SK-N-MC (cell line): ENCODE results near the gene TVP23C.

ENCODE experiments used
- EZH2 ChIP-seq: fragments of 200-600 bp; sonication (generic); IDR thresholded peaks from one replicate; pipeline ENCODE4 v1.6.1; 2017; ENCODE audit warnings: antibody characterized with exemption
- FOXP2 ChIP-seq: optimal IDR thresholded peaks from 2 replicates; pipeline ENCODE3; 2011; ENCODE audit warnings: mild to moderate bottlenecking, moderate library complexity; ENCODE audit not compliant: insufficient read depth; ENCODE audit errors: extremely low read length, control extremely low read depth
- POLR2AphosphoS5 ChIP-seq: IDR thresholded peaks from 2 replicates; pipeline ENCODE4 v1.6.1; 2012; ENCODE audit warnings: mild to moderate bottlenecking, low read depth, low read length, borderline replicate concordance

GRCh38 chr17:15494821-15495220 is 68.5 kb downstream of the TVP23C start:
- TF ChIP-seq EZH2, result no peak
- no peak for TF ChIP-seq POLR2AphosphoS5
- TF ChIP-seq FOXP2, result no peak
